ENCODE data around the gene NECAB3.
"Not testable (repeated sequence)": the region's sequence is repeated elsewhere in the genome, so short reads cannot be mapped to it uniquely, and the experiment has no call there.

Gene NECAB3

DNA sequence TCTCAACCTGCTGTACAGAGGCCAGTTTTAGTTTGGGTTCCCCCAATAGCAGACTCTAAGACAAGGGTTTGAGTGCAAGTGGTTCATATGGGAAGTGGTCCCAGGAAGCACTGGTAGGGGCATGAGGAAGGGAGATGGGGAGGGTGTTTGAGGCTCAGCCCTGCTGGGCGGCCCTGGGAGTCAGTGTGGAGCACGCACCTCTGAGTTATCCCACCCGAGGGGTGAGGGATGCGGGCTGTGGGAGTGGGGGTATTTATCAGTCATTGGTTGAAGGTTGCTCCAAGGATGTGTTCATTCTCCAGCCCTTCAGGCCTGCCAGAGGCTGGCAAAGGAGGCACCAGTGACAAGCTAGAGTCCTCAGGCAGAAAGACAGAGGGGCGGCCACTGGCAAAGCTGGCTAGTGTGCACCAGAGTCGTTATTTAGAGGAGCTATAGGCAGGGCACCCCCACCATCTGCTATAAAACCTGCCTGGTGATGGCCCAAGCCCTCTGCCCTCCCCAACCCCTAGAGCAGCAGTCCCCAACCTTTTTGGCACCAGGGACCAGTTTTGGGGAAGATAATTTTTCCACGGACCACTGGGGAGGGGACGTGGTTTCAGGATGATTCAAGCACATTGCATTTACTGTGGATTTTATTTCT, 29.4 kb upstream of the NECAB3 start:
- H3K9me2 ChIP-seq (replicated peaks; ENCODE audit: insufficient read depth, low read length) = no peaks in the 10 kb centered on the region
- no peaks in the 10 kb centered on the region for H3F3A ChIP-seq (ENCODE audit: insufficient read depth)
- no peaks in the 10 kb centered on the region for H3K79me2 ChIP-seq (ENCODE audit: insufficient read depth, low read length)
- TF ChIP-seq EZH2phosphoT487 (conservative IDR thresholded peaks at IDR 0.05; ENCODE audit: low read length) = no peak
- TF ChIP-seq, protein P1, sequence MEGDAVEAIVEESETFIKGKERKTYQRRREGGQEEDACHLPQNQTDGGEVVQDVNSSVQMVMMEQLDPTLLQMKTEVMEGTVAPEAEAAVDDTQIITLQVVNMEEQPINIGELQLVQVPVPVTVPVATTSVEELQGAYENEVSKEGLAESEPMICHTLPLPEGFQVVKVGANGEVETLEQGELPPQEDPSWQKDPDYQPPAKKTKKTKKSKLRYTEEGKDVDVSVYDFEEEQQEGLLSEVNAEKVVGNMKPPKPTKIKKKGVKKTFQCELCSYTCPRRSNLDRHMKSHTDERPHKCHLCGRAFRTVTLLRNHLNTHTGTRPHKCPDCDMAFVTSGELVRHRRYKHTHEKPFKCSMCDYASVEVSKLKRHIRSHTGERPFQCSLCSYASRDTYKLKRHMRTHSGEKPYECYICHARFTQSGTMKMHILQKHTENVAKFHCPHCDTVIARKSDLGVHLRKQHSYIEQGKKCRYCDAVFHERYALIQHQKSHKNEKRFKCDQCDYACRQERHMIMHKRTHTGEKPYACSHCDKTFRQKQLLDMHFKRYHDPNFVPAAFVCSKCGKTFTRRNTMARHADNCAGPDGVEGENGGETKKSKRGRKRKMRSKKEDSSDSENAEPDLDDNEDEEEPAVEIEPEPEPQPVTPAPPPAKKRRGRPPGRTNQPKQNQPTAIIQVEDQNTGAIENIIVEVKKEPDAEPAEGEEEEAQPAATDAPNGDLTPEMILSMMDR (IDR thresholded peaks at IDR 0.05; ENCODE audit: insufficient read depth, low read length, poor library complexity, severe bottlenecking) = no peak
- H2AFZ ChIP-seq (ENCODE audit: low read depth, low read length, severe bottlenecking) = no peak overlapping the region
- H3K4me3 ChIP-seq (ENCODE audit: insufficient read depth, low read length, poor library complexity, severe bottlenecking) = no peak overlapping the region
- H3K27me3 ChIP-seq (ENCODE audit: low read length) = no peaks in the 10 kb centered on the region
- H3K9ac ChIP-seq (ENCODE audit: low read length) = no peak overlapping the region
- no peaks in the 10 kb centered on the region for H4K20me1 ChIP-seq (ENCODE audit: low read depth, low read length)
- H3K4me2 ChIP-seq (ENCODE audit: low read depth, low read length, poor library complexity, severe bottlenecking) = no peak overlapping the region
- H3K9me3 ChIP-seq (ENCODE audit: insufficient read depth, low read length) = no peaks in the 10 kb centered on the region
- no peak overlapping the region for H3K27ac ChIP-seq (ENCODE audit: low read depth, low read length)
- H3K36me3 ChIP-seq (ENCODE audit: low read length) = no peaks in the 10 kb centered on the region

DNA sequence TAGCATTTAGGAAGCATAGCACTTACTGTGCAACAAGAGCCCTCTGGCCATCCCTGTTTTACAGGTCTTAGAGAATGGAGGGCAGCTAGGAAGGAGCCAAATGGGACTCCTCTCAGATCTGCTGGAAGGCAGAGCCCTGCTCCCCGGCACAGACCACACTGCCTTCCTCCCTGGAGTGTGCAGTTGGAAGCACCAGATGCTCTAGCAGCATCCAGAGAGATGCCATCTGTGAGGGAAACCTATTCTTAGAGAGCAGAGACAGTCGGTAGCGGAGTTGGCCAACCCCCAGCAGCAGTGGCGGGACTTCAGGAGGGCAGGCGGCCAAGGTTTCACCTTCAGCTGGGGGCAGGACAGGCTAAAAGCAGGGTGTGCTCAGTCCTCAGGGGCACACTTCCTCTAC, 28.6 kb upstream of the NECAB3 start:
- H3K36me3 ChIP-seq (ENCODE audit: low read length) = no peaks in the 10 kb centered on the region
- no peak overlapping the region for H3K27ac ChIP-seq (ENCODE audit: low read depth, low read length)
- no peaks in the 10 kb centered on the region for H3K9me3 ChIP-seq (ENCODE audit: insufficient read depth, low read length)
- H3K9me2 ChIP-seq (replicated peaks; ENCODE audit: insufficient read depth, low read length) = no peaks in the 10 kb centered on the region
- no peaks in the 10 kb centered on the region for H3K79me2 ChIP-seq (ENCODE audit: insufficient read depth, low read length)
- no peak overlapping the region for H3K9ac ChIP-seq (ENCODE audit: low read length)
- H2AFZ ChIP-seq (ENCODE audit: low read depth, low read length, severe bottlenecking) = no peak overlapping the region
- no peak for TF ChIP-seq EZH2phosphoT487 (conservative IDR thresholded peaks at IDR 0.05; ENCODE audit: low read length)
- TF ChIP-seq, protein P1 (IDR thresholded peaks at IDR 0.05; ENCODE audit: insufficient read depth, low read length, poor library complexity, severe bottlenecking) = no peak
- no peak overlapping the region for H3K4me3 ChIP-seq (ENCODE audit: insufficient read depth, low read length, poor library complexity, severe bottlenecking)
- H3K27me3 ChIP-seq (ENCODE audit: low read length) = no peaks in the 10 kb centered on the region
- H3K4me2 ChIP-seq (ENCODE audit: low read depth, low read length, poor library complexity, severe bottlenecking) = no peak overlapping the region
- no peaks in the 10 kb centered on the region for H3F3A ChIP-seq (ENCODE audit: insufficient read depth)
- no peaks in the 10 kb centered on the region for H4K20me1 ChIP-seq (ENCODE audit: low read depth, low read length)

DNA sequence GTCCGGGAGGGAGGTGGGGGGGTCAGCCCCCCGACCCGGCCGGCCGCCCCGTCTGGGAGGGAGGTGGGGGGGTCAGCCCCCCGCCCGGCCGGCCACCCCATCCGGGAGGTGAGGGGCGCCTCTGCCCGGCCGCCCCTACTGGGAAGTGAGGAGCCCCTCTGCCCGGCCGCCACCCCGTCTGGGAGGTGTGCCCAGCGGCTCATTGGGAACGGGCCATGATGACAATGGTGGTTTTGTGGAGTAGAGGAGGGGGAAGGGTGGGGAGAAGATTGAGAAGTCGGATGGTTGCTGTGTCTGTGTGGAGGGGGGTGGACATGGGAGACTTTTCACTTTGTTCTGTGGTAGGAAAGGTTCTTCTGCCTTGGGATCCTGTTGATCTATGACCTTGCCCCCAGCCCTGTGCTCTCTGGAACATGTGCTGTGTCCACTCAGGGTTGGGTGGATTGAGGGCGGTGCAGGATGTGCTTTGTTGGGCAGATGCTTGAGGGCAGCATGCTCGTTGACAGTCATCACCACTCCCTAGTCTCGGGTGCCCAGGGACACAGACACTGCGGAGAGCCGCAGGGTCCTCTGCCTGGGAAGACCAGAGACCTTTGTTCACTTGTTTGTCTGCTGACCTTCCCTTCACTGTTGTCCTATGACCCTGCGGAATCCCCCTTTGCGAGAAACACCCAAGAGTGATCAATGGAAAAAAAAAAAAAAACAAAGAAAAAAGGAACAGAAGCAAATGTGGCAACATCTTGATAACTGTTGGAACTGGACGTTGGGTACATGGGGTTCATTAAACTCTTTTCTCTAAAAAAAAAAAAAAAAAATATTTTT, 27.6 kb upstream of the NECAB3 start:
- no peak overlapping the region for H3K9ac ChIP-seq (ENCODE audit: low read length)
- H3K4me2 ChIP-seq (ENCODE audit: low read depth, low read length, poor library complexity, severe bottlenecking) = no peak overlapping the region
- H2AFZ ChIP-seq (ENCODE audit: low read depth, low read length, severe bottlenecking) = no peak overlapping the region
- H3K27me3 ChIP-seq (ENCODE audit: low read length) = no peaks in the 10 kb centered on the region
- no peak overlapping the region for H3K4me3 ChIP-seq (ENCODE audit: insufficient read depth, low read length, poor library complexity, severe bottlenecking)
- no peaks in the 10 kb centered on the region for H3K79me2 ChIP-seq (ENCODE audit: insufficient read depth, low read length)
- H3F3A ChIP-seq (ENCODE audit: insufficient read depth) = no peaks in the 10 kb centered on the region
- TF ChIP-seq, protein P1 (IDR thresholded peaks at IDR 0.05; ENCODE audit: insufficient read depth, low read length, poor library complexity, severe bottlenecking) = no peak
- TF ChIP-seq EZH2phosphoT487 (conservative IDR thresholded peaks at IDR 0.05; ENCODE audit: low read length) = no peak
- H3K9me2 ChIP-seq (replicated peaks; ENCODE audit: insufficient read depth, low read length) = no peaks in the 10 kb centered on the region
- no peaks in the 10 kb centered on the region for H4K20me1 ChIP-seq (ENCODE audit: low read depth, low read length)
- H3K36me3 ChIP-seq (ENCODE audit: low read length) = no peaks in the 10 kb centered on the region
- H3K27ac ChIP-seq (ENCODE audit: low read depth, low read length) = no peak overlapping the region
- H3K9me3 ChIP-seq (ENCODE audit: insufficient read depth, low read length) = no peaks in the 10 kb centered on the region

DNA sequence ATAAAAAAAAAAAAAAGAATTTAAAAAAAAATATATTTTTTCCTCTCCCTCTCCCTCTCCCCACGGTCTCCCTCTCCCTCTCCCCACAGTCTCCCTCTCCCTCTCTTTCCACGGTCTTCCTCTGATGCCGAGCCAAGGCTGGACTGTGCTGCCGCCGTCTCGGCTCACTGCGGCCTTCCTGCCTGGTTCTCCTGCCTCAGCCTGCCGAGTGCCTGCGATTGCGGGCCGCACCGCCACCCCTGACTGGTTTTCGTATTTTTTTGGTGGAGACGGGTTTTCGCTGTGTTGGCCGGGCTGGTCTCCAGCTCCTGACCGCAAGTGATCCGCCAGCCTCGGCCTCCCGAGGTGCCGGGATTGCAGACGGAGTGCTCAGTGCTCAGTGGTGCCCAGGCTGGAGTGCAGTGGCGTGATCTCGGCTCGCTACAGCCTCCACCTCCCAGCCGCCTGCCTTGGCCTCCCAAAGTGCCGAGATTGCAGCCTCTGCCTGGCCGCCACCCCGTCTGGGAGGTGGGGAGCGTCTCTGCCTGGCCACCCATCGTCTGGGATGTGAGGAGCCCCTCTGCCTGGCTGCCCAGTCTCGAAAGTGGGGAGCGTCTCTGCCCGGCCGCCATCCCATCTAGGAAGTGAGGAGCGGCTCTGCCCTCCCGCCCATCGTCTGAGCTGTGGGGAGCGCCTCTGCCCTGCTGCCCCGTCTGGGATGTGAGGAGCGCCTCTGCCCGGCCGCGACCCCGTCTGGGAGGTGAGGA, 26.6 kb upstream of the NECAB3 start:
- not testable (repeated sequence) for H3K27me3 ChIP-seq (ENCODE audit: low read length); H4K20me1 ChIP-seq (ENCODE audit: low read depth, low read length); H3K36me3 ChIP-seq (ENCODE audit: low read length); H3K4me2 ChIP-seq (ENCODE audit: low read depth, low read length, poor library complexity, severe bottlenecking); H3K79me2 ChIP-seq (ENCODE audit: insufficient read depth, low read length); H3K4me3 ChIP-seq (ENCODE audit: insufficient read depth, low read length, poor library complexity, severe bottlenecking); H3K27ac ChIP-seq (ENCODE audit: low read depth, low read length); H3K9ac ChIP-seq (ENCODE audit: low read length); H3K9me3 ChIP-seq (ENCODE audit: insufficient read depth, low read length); H2AFZ ChIP-seq (ENCODE audit: low read depth, low read length, severe bottlenecking); H3K9me2 ChIP-seq (replicated peaks; ENCODE audit: insufficient read depth, low read length); H3F3A ChIP-seq (ENCODE audit: insufficient read depth)

DNA sequence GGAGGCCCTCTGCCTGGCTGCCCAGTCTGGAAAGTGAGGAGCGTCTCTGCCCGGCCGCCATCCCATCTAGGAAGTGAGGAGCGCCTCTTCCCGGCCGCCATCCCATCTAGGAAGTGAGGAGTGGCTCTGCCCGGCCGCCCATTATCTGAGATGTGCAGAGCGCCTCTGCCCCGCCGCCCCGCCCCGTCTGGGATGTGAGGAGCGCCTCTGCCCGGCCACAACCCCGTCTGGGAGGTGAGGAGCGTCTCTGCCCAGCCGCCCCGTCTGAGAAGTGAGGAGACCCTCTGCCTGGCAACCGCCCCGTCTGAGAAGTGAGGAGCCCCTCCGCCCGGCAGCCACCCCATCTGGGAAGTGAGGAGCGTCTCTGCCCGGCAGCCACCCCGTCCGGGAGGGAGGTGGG, 24.7 kb upstream of the NECAB3 start:
- not testable (repeated sequence) for H3F3A ChIP-seq (ENCODE audit: insufficient read depth); H3K9me2 ChIP-seq (replicated peaks; ENCODE audit: insufficient read depth, low read length); H3K9me3 ChIP-seq (ENCODE audit: insufficient read depth, low read length); H3K9ac ChIP-seq (ENCODE audit: low read length); H3K36me3 ChIP-seq (ENCODE audit: low read length); H3K4me3 ChIP-seq (ENCODE audit: insufficient read depth, low read length, poor library complexity, severe bottlenecking); H3K79me2 ChIP-seq (ENCODE audit: insufficient read depth, low read length); H2AFZ ChIP-seq (ENCODE audit: low read depth, low read length, severe bottlenecking); H3K4me2 ChIP-seq (ENCODE audit: low read depth, low read length, poor library complexity, severe bottlenecking); H4K20me1 ChIP-seq (ENCODE audit: low read depth, low read length); H3K27me3 ChIP-seq (ENCODE audit: low read length); H3K27ac ChIP-seq (ENCODE audit: low read depth, low read length)
